Ishikawa (cell line): ENCODE data around the gene RAB43.

Experiments
- EP300 ChIP-seq: IDR thresholded peaks from 2 replicates; pipeline ENCODE4 v1.6.1; 2012; ENCODE audit warnings: borderline replicate concordance
- FOXM1 ChIP-seq: IDR thresholded peaks from 2 replicates; pipeline ENCODE4 v1.6.1; 2012; ENCODE audit warnings: low read depth, borderline replicate concordance
- NFIC ChIP-seq: IDR thresholded peaks from 2 replicates; pipeline ENCODE4 v1.6.1; 2012
- TAF1 ChIP-seq: IDR thresholded peaks from 2 replicates; pipeline ENCODE4 v1.6.1; 2012; ENCODE audit warnings: low read depth, mild to moderate bottlenecking
- TF ChIP-seq, protein P1 (sequence below): IDR thresholded peaks from 2 replicates; pipeline ENCODE4 v1.6.1; 2012; ENCODE audit warnings: low read depth, mild to moderate bottlenecking
- TF ChIP-seq, protein P2 (sequence below): IDR thresholded peaks from 2 replicates; pipeline ENCODE4 v1.6.1; 2012

DNA sequence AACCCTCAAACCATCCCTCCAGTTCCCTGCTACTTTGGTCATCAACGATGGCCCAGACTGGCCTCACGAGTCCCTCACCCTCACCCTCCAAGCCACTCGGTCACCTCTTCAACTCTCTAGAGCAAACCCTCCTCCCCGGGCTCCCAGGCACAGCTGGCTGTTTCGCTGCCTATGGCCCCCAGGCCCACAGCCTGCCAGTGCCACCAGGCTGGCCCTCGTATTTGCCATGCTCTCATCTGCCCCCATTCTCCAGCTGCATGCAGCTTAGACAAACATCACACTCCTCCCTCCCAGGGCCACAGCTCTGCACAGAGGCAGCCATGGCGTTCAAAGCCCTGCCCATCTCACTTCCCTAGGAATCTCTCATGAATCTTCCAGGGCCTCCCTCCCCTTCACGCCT, 13.8 kb downstream of the RAB43 start:
- TF ChIP-seq NFIC (no peak), TAF1 (no peak), FOXM1 (no peak), EP300 (no peak)
- TF ChIP-seq, protein P1, sequence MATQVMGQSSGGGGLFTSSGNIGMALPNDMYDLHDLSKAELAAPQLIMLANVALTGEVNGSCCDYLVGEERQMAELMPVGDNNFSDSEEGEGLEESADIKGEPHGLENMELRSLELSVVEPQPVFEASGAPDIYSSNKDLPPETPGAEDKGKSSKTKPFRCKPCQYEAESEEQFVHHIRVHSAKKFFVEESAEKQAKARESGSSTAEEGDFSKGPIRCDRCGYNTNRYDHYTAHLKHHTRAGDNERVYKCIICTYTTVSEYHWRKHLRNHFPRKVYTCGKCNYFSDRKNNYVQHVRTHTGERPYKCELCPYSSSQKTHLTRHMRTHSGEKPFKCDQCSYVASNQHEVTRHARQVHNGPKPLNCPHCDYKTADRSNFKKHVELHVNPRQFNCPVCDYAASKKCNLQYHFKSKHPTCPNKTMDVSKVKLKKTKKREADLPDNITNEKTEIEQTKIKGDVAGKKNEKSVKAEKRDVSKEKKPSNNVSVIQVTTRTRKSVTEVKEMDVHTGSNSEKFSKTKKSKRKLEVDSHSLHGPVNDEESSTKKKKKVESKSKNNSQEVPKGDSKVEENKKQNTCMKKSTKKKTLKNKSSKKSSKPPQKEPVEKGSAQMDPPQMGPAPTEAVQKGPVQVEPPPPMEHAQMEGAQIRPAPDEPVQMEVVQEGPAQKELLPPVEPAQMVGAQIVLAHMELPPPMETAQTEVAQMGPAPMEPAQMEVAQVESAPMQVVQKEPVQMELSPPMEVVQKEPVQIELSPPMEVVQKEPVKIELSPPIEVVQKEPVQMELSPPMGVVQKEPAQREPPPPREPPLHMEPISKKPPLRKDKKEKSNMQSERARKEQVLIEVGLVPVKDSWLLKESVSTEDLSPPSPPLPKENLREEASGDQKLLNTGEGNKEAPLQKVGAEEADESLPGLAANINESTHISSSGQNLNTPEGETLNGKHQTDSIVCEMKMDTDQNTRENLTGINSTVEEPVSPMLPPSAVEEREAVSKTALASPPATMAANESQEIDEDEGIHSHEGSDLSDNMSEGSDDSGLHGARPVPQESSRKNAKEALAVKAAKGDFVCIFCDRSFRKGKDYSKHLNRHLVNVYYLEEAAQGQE = no peak
- TF ChIP-seq, protein P2, sequence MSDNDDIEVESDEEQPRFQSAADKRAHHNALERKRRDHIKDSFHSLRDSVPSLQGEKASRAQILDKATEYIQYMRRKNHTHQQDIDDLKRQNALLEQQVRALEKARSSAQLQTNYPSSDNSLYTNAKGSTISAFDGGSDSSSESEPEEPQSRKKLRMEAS = no peak
